SK-N-SH (cell line): ENCODE measurements around the gene KRT28. TPM values are rescaled to one million over a fixed set of nuclear protein-coding genes. Genes with fewer than 3 reads are reported as not detected.

Experiments used
- CTCF ChIA-PET: fragments of 300-600, 350-600 bp; formaldehyde crosslinking; extraction: SDS; loops from one replicate; lab custom pipeline; 2021; lab: Yijun Ruan, JAX
- POLR2A ChIA-PET: fragments of 350-600 bp; sonication (Branson Sonifier 250); formaldehyde crosslinking; extraction: SDS; loops from one replicate; lab custom pipeline; 2020; ENCODE audit warnings: antibody characterized with exemption, inconsistent platforms; lab: Yijun Ruan, JAX
- DNase-seq: peaks from one replicate; pipeline ENCODE4 v3.0.0; 2012
- H2AFZ ChIP-seq: fragments of 200-600 bp; sonication (generic); 2 replicates; pipeline ENCODE4 v1.8.1; 2016; ENCODE audit warnings: antibody characterized with exemption, mild to moderate bottlenecking, low read depth
- H3F3A ChIP-seq: fragments of 200-600 bp; sonication (generic); replicated peaks from 2 replicates; pipeline ENCODE3; 2016; ENCODE audit warnings: antibody characterized with exemption, mild to moderate bottlenecking; ENCODE audit not compliant: insufficient read depth
- H3K27ac ChIP-seq, 2 experiments: fragments of 200-500 bp in 1 of 2; fragments of 200-600 bp in 1 of 2; sonication (Bioruptor generic) in 1 of 2; sonication (generic), shearing (Covaris generic) in 1 of 2; 2 replicates each; pipeline versions ENCODE4 v1.5.1 to v1.6.1; 2014 to 2016; ENCODE audit warnings: low read depth in 2 of 2, inconsistent platforms in 1 of 2, low read length in 1 of 2, mild to moderate bottlenecking in 1 of 2, mixed read lengths in 1 of 2
- H3K27me3 ChIP-seq: fragments of 200-600 bp; sonication (generic), shearing (Covaris generic); 2 replicates; pipeline ENCODE4 v1.6.1; 2016; ENCODE audit warnings: mixed run types; ENCODE audit not compliant: insufficient read depth
- H3K36me3 ChIP-seq, 2 experiments: fragments of 200-500 bp in 1 of 2; fragments of 200-600 bp in 1 of 2; sonication (Bioruptor generic) in 1 of 2; sonication (generic) in 1 of 2; replicated peaks in 1 of 2; 2 replicates each; pipeline versions ENCODE3 to v1.5.1; 2014 to 2016; ENCODE audit warnings: low read length in 1 of 2, mild to moderate bottlenecking in 1 of 2; ENCODE audit not compliant: insufficient read depth in 2 of 2, control insufficient read depth in 1 of 2
- H3K4me1 ChIP-seq, 2 experiments: fragments of 200-500 bp in 1 of 2; fragments of 200-600 bp in 1 of 2; sonication (Bioruptor generic) in 1 of 2; sonication (generic), shearing (Covaris generic) in 1 of 2; 2 replicates each; pipeline versions ENCODE4 v1.5.1 to v1.6.1; 2014 to 2016; ENCODE audit warnings: low read depth in 1 of 2, low read length in 1 of 2, mixed run types in 1 of 2; ENCODE audit not compliant: insufficient read depth in 2 of 2, control insufficient read depth in 1 of 2
- H3K4me2 ChIP-seq: fragments of 200-600 bp; sonication (generic), shearing (Covaris generic); 2 replicates; pipeline ENCODE4 v1.6.1; 2017; ENCODE audit warnings: mixed run types
- H3K4me3 ChIP-seq, 2 experiments: fragments of 200-500 bp in 1 of 2; fragments of 200-600 bp in 1 of 2; sonication (Bioruptor generic) in 1 of 2; sonication (generic), shearing (Covaris generic) in 1 of 2; 2 replicates each; pipeline versions ENCODE4 v1.5.1 to v1.8.1; 2014 to 2016; ENCODE audit warnings: low read depth in 2 of 2, inconsistent platforms in 1 of 2, low read length in 1 of 2, mild to moderate bottlenecking in 1 of 2, mixed read lengths in 1 of 2, moderate library complexity in 1 of 2
- H3K79me2 ChIP-seq: fragments of 200-600 bp; sonication (generic); 2 replicates; pipeline ENCODE4 v1.8.1; 2017; ENCODE audit warnings: mild to moderate bottlenecking; ENCODE audit not compliant: insufficient read depth
- H3K9ac ChIP-seq: fragments of 200-600 bp; sonication (generic); 2 replicates; pipeline ENCODE4 v1.6.1; 2017; ENCODE audit warnings: mixed run types
- H3K9me2 ChIP-seq: fragments of 200-600 bp; sonication (generic); 2 replicates; pipeline ENCODE4 v1.6.1; 2017; ENCODE audit warnings: mixed run types
- H3K9me3 ChIP-seq: fragments of 200-600 bp; sonication (generic); 2 replicates; pipeline ENCODE4 v1.6.1; 2017; ENCODE audit warnings: mixed run types, mild to moderate bottlenecking, moderate library complexity
- H4K20me1 ChIP-seq: fragments of 200-600 bp; sonication (generic); 2 replicates; pipeline ENCODE4 v1.6.1; 2017; ENCODE audit warnings: mild to moderate bottlenecking, mixed run types; ENCODE audit not compliant: insufficient read depth
- CHD2 ChIP-seq: fragments of 150-350 bp; IDR thresholded peaks from 2 replicates; pipeline ENCODE4 v1.6.1; 2018; ENCODE audit warnings: low read length; ENCODE audit not compliant: partially characterized antibody
- CTCF ChIP-seq: fragments of 200-600 bp; sonication (generic); IDR thresholded peaks from 2 replicates; pipeline ENCODE4 v1.6.1; 2017; ENCODE audit warnings: antibody characterized with exemption, mild to moderate bottlenecking, moderate library complexity
- ELF1 ChIP-seq: IDR thresholded peaks from 2 replicates; pipeline ENCODE4 v1.4.0; 2012
- EZH2phosphoT487 ChIP-seq: fragments of 200-600 bp; sonication (generic); IDR thresholded peaks from 2 replicates; pipeline ENCODE4 v1.6.1; 2017; ENCODE audit warnings: low read depth, mixed run types, mild to moderate bottlenecking, antibody characterized with exemption, moderate library complexity, borderline replicate concordance
- FOXJ3 ChIP-seq: sonication (generic); formaldehyde crosslinking; IDR thresholded peaks from 2 replicates; pipeline ENCODE4 v1.5.1; 2020; ENCODE audit warnings: mild to moderate bottlenecking, missing genetic modification reagents
- JUND ChIP-seq: IDR thresholded peaks from 2 replicates; pipeline ENCODE4 v1.4.0; 2012
- MEF2A ChIP-seq: IDR thresholded peaks from 2 replicates; pipeline ENCODE4 v1.4.0; 2012; ENCODE audit warnings: low read depth, borderline replicate concordance
- NRF1 ChIP-seq: IDR thresholded peaks from 2 replicates; pipeline ENCODE4 v1.6.1; 2012; ENCODE audit warnings: low read depth, mild to moderate bottlenecking, low read length
- POLR2AphosphoS5 ChIP-seq: IDR thresholded peaks from 2 replicates; pipeline ENCODE4 v1.6.1; 2012; ENCODE audit warnings: low read depth, low read length
- REST ChIP-seq: IDR thresholded peaks from 2 replicates; pipeline ENCODE4 v1.6.1; 2012; ENCODE audit warnings: mild to moderate bottlenecking, low read depth, low read length, moderate library complexity
- SIN3A ChIP-seq: IDR thresholded peaks from 2 replicates; pipeline ENCODE4 v1.6.1; 2012; ENCODE audit warnings: low read depth, mild to moderate bottlenecking, low read length, moderate library complexity, borderline replicate concordance
- SMC3 ChIP-seq: IDR thresholded peaks from 2 replicates; pipeline ENCODE4 v1.6.1; 2012; ENCODE audit warnings: low read depth, low read length, improper control_type of control experiment
- TAF1 ChIP-seq: IDR thresholded peaks from 2 replicates; pipeline ENCODE4 v1.6.1; 2012; ENCODE audit warnings: low read depth, mild to moderate bottlenecking, low read length, moderate library complexity, borderline replicate concordance
- TCF12 ChIP-seq: IDR thresholded peaks from 2 replicates; pipeline ENCODE4 v1.4.0; 2012
- TEAD4 ChIP-seq: IDR thresholded peaks from 2 replicates; pipeline ENCODE4 v1.4.0; 2012; ENCODE audit warnings: mild to moderate bottlenecking, borderline replicate concordance; ENCODE audit not compliant: insufficient read depth
- USF1 ChIP-seq: IDR thresholded peaks from 2 replicates; pipeline ENCODE4 v1.4.0; 2012; ENCODE audit warnings: low read depth, borderline replicate concordance
- USF2 ChIP-seq: fragments of 150-350 bp; IDR thresholded peaks from 2 replicates; pipeline ENCODE4 v1.6.1; 2017; ENCODE audit warnings: antibody characterized with exemption, low read length, low read depth, borderline replicate concordance
- ZBTB33 ChIP-seq: IDR thresholded peaks from 2 replicates; pipeline ENCODE4 v1.4.0; 2012; ENCODE audit warnings: low read depth, borderline replicate concordance
- WGBS: methylation state at CpG from one replicate; pipeline ENCODE4 v1.1.6; 2017; ENCODE audit warnings: low lambda C conversion rate; 5-methylcytosine and 5-hydroxymethylcytosine counted together
- polyA plus RNA-seq, 3 experiments: library from polyadenylated mRNA; depleted of rRNA; stranded (reverse); fragments of >200 nt; gene quantifications; 2 replicates each; pipeline ENCODE4 v1.2.3, GENCODE V29; 2012

KRT28 gene
- polyA plus RNA-seq, 1 of the 3 experiments (the other 2 are of a cell fraction), result not detected

- H3K27me3 ChIP-seq, result no peaks in the 10 kb centered on the region
- ChIA-PET CTCF (interaction anchor here (1.0 to 1.2 kb wide), 2 partner anchors 18 to 841 kb away, joined by 3 to 4 read pairs; no protein-coding TSS in a partner anchor), POLR2A (no interaction called here)
- H3K27ac ChIP-seq, result no peak overlapping the region
- H3K9ac ChIP-seq, result no peak overlapping the region
- no peaks in the 10 kb centered on the region for H3K9me3 ChIP-seq
- no peaks in the 10 kb centered on the region for H4K20me1 ChIP-seq
- H3K9me2 ChIP-seq, result no peaks in the 10 kb centered on the region
- no peak overlapping the region for H3K4me2 ChIP-seq
- no peak for DNase-seq
- peaks cover 31% of the 10 kb centered on the region for H3F3A ChIP-seq
- no peak overlapping the region for H2AFZ ChIP-seq
- no peaks in the 10 kb centered on the region; the same call in none of the 2 replicates for H3K79me2 ChIP-seq
- H3K4me1 ChIP-seq, result no peaks in the 10 kb centered on the region; a peak in 1 of 4 replicates
- peaks cover 12 to 14% of the 10 kb centered on the region in 2 experiments for H3K36me3 ChIP-seq
- TF ChIP-seq FOXJ3 (CRISPR knock-in tag), result no peak
- no peak for TF ChIP-seq SMC3
- TF ChIP-seq CTCF, result no peak
- TF ChIP-seq NRF1, result no peak
- TF ChIP-seq MEF2A, result no peak
- TF ChIP-seq TAF1, result no peak
- no peak for TF ChIP-seq TEAD4
- TF ChIP-seq JUND, result no peak
- no peak for TF ChIP-seq CHD2
- no peak for TF ChIP-seq EZH2phosphoT487
- TF ChIP-seq TCF12, result no peak
- H3K4me3 ChIP-seq, result no peak overlapping the region
Observed at GRCh38 chr17:40821536-40821935, 21.8 kb upstream of the KRT28 start.

GRCh38 chr17:40820228-40820838, 20.6 kb upstream of the KRT28 start:
- Histone ChIP-seq H3K4me3 (no peak overlapping the region; a peak in 1 of 4 replicates), H3K4me1 (no peaks in the 10 kb centered on the region; a peak in 1 of 4 replicates), H2AFZ (no peak overlapping the region), H3K9ac (no peak overlapping the region), H3K27me3 (no peaks in the 10 kb centered on the region), H3K36me3 (peaks cover 12 to 15% of the 10 kb centered on the region in 2 experiments), H4K20me1 (no peaks in the 10 kb centered on the region), H3F3A (peaks cover 35% of the 10 kb centered on the region), H3K27ac (no peak overlapping the region), H3K79me2 (no peaks in the 10 kb centered on the region; the same call in none of the 2 replicates), H3K4me2 (peak overlapping the region; percentile 67; the same call in 1 of the 2 replicates), H3K9me3 (no peaks in the 10 kb centered on the region), H3K9me2 (no peaks in the 10 kb centered on the region)
- 93% methylated on average over 9 of the region's 9 CpGs for WGBS
- TF ChIP-seq POLR2AphosphoS5, result no peak
- no peak for TF ChIP-seq ZBTB33
- TF ChIP-seq USF1, result no peak
- no peak for TF ChIP-seq REST
- TF ChIP-seq ELF1, result no peak
- no peak for TF ChIP-seq SIN3A
- no peak for TF ChIP-seq TEAD4
- no peak for TF ChIP-seq USF2
- ChIA-PET POLR2A (no interaction called here), CTCF (interaction anchor here (1.3 to 1.8 kb wide), 2 partner anchors 728 to 842 kb away, joined by 4 to 8 read pairs; no protein-coding TSS in a partner anchor)
- no peak for DNase-seq
